ENCODE data around the gene CRK. TPM values are rescaled to one million over a fixed set of nuclear protein-coding genes. Genes with fewer than 3 reads are reported as not detected.

Gene CRK
- total and polyA plus RNA-seq, 10 of the 15 experiments (the other 5 are each of a cell fraction or from before 2014, with no cell fraction given) = 11.1 to 23.8 (median 20.5) TPM

DNA sequence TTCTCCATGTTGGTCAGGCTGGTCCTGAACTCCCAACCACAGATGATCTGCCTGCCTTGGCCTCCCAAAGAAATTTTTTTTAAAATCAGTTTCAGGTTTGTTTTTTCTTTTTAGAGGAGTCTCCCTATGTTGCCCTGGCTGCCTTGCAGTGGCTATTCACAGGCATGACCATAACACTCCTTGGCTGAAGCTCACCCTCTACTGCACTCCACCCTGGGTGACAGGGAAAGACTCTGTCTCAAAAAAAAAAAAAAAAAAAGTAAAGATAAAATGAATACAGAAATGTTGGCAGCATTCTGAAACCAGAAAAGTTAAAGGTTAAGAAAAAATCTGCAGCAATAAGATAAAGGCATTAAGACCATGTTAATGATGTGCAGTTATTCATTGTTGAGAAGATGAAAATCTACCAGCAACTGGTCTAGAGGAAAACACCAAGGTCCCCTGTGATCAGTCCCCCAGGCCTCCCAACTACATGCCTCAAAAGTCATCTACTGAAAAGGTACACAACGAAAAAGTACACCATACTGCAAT, 71.1 kb downstream of the CRK start:
- Histone ChIP-seq H3K9me3 (replicated peaks; ENCODE audit: control insufficient read depth, insufficient read depth, low read length) (no peaks in the 10 kb centered on the region), H2AFZ (ENCODE audit: control insufficient read depth, low read depth, low read length) (no peak overlapping the region), H3K27ac (ENCODE audit: control insufficient read depth, insufficient read depth) (no peak overlapping the region), H3K27me3 (replicated peaks in 1 of 2; ENCODE audit: control insufficient read depth in 2 of 2, insufficient read depth in 2 of 2, low read length in 1 of 2) (no peaks in the 10 kb centered on the region), H3K79me2 (ENCODE audit: control insufficient read depth, insufficient read depth, low read length) (peaks cover 95% of the 10 kb centered on the region), H4K20me1 (ENCODE audit: control insufficient read depth, insufficient read depth) (peaks cover 13% of the 10 kb centered on the region), H3K4me2 (ENCODE audit: control insufficient read depth, insufficient read depth) (no peak overlapping the region), H3K9ac (ENCODE audit: control insufficient read depth, insufficient read depth, low read length) (no peak overlapping the region), H3K4me1 (ENCODE audit: control insufficient read depth, insufficient read depth, low read length) (peaks cover 17% of the 10 kb centered on the region), H3K4me3 (no peak overlapping the region), H3K36me3 (ENCODE audit: control insufficient read depth in 2 of 2, insufficient read depth in 2 of 2, low read length in 1 of 2) (peaks cover 3 to 15% of the 10 kb centered on the region in 2 experiments; a peak in 3 of 4 replicates)
- TF ChIP-seq MEF2B (IDR thresholded peaks at IDR 0.05; ENCODE audit: partially characterized antibody, poor library complexity, severe bottlenecking) (peak; percentile 51), SPI1 (IDR thresholded peaks at IDR 0.05; ENCODE audit: borderline replicate concordance, insufficient read depth, low read depth, low read length) (no peak)
- in situ Hi-C loops (cut with MboI) (no loop called here), intact Hi-C loops (cut with micrococcal nuclease; ENCODE audit: unreplicated experiment) (no loop called here)
- 0% methylated on average over 1 of the region's 1 CpG for WGBS (ENCODE audit: insufficient coverage, insufficient replicate concordance, low lambda C conversion rate, missing lambda C conversion rate)
- DNase-seq (ENCODE audit: low read depth, low spot score) (no peak), FAIRE-seq (no peak), ATAC-seq (no peak; the same call in 2 of the 3 replicates)
- ChIA-PET SMC1A (ENCODE audit: uncharacterized antibody, unreplicated experiment) (interaction anchor here (0.7 to 2.8 kb wide), 4 partner anchors 13 to 132 kb away, joined by 3 to 8 read pairs (median 4); partner anchors contain the start of genes INPP5K and YWHAE), POLR2A (interaction anchor here (0.6 to 1.4 kb wide), 4 partner anchors 10 to 194 kb away, joined by 4 to 6 read pairs (median 5); partner anchors contain the start of gene YWHAE), CTCF (interaction anchor here (0.6 to 1.5 kb wide), 4 partner anchors 8 to 131 kb away, joined by 3 to 4 read pairs (median 4); partner anchors contain the start of gene INPP5K), RAD21 (ENCODE audit: unreplicated experiment) (no interaction called here)
- BruUV-seq (replicated peaks) = no TSS peak

DNA sequence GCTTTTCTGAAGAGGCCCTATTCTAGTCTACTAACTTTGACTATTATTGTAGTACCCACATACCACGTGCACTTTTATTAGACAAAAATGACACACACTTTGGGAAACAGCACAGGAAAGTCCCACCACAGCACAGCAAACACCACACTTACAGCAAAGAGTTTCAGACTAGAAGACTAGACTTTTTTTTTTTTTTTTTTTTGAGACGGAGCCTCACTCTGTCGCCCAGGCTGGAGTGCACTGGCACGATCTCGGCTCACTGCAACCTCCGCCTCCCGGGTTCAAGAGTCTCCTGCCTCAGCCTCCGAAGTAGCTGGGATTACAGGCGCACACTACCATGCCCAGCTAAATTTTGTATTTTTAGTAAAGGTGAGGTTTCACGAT, 76.1 kb downstream of the CRK start:
- Histone ChIP-seq H3K27me3 (replicated peaks in 1 of 2; ENCODE audit: control insufficient read depth in 2 of 2, insufficient read depth in 2 of 2, low read length in 1 of 2) (no peaks in the 10 kb centered on the region), H3K79me2 (ENCODE audit: control insufficient read depth, insufficient read depth, low read length) (peaks cover 96% of the 10 kb centered on the region), H3K27ac (ENCODE audit: control insufficient read depth, insufficient read depth) (peak overlapping the region; percentile 58), H3K4me3 (peak overlapping the region; percentile 7; the same call in 1 of the 2 replicates), H2AFZ (ENCODE audit: control insufficient read depth, low read depth, low read length) (no peak overlapping the region), H3K9ac (ENCODE audit: control insufficient read depth, insufficient read depth, low read length) (no peak overlapping the region), H3K9me3 (replicated peaks; ENCODE audit: control insufficient read depth, insufficient read depth, low read length) (no peaks in the 10 kb centered on the region), H3K4me1 (ENCODE audit: control insufficient read depth, insufficient read depth, low read length) (peaks cover 63% of the 10 kb centered on the region), H4K20me1 (ENCODE audit: control insufficient read depth, insufficient read depth) (peaks cover 23% of the 10 kb centered on the region), H3K36me3 (ENCODE audit: control insufficient read depth in 2 of 2, insufficient read depth in 2 of 2, low read length in 1 of 2) (peaks cover 3 to 16% of the 10 kb centered on the region in 2 experiments; a peak in 3 of 4 replicates), H3K4me2 (ENCODE audit: control insufficient read depth, insufficient read depth) (peak overlapping the region; percentile 62)
- FAIRE-seq (peak; percentile 44), DNase-seq (ENCODE audit: low read depth, low spot score) (peak; percentile 74), ATAC-seq (peak; percentile 82)
- BruUV-seq (replicated peaks) = no TSS peak
- CTCF ChIA-PET = interaction anchor here (0.6 to 2.9 kb wide), 8 partner anchors 9 to 713 kb away, joined by 3 to 32 read pairs (median 6); partner anchors contain the start of gene INPP5K
- POLR2A ChIA-PET = interaction anchor here (0.6 to 3.3 kb wide), 11 partner anchors 8 to 1019 kb away, joined by 3 to 28 read pairs (median 5); partner anchors contain the start of gene YWHAE
- RAD21 ChIA-PET (ENCODE audit: unreplicated experiment) = interaction anchor here (1.0 to 3.1 kb wide), 4 partner anchors 11 to 136 kb away, joined by 3 to 24 read pairs (median 6); partner anchors contain the start of gene INPP5K
- intact Hi-C loops (cut with micrococcal nuclease; ENCODE audit: unreplicated experiment) = no loop called here
- SMC1A ChIA-PET (ENCODE audit: uncharacterized antibody, unreplicated experiment) = interaction anchor here (1.0 to 6.7 kb wide), 5 partner anchors 9 to 78 kb away, joined by 3 to 61 read pairs (median 18); no protein-coding TSS in a partner anchor
- 15% methylated on average over 6 of the region's 10 CpGs for WGBS (ENCODE audit: insufficient coverage, insufficient replicate concordance, low lambda C conversion rate, missing lambda C conversion rate)
- in situ Hi-C loops (cut with MboI) = no loop called here
- TF ChIP-seq CHD1 (IDR thresholded peaks at IDR 0.05; ENCODE audit: low read depth, low read length) (no peak), HDAC2 (IDR thresholded peaks at IDR 0.05) (no peak), KLF5 (IDR thresholded peaks at IDR 0.05; ENCODE audit: partially characterized antibody) (no peak), NFXL1 (IDR thresholded peaks at IDR 0.05; ENCODE audit: borderline replicate concordance) (no peak), RUNX3 (IDR thresholded peaks at IDR 0.05; ENCODE audit: low read length) (peak; percentile 69), SIX5 (IDR thresholded peaks at IDR 0.05; ENCODE audit: low read depth, low read length, severe bottlenecking) (no peak), EED (IDR thresholded peaks at IDR 0.05; ENCODE audit: low read depth) (0 out of 2 replicates have a peak, but pooled peaks have one; percentile 14), TAF1 (IDR thresholded peaks at IDR 0.05; ENCODE audit: borderline replicate concordance, low read depth, low read length) (no peak), ZNF592 (IDR thresholded peaks at IDR 0.05) (no peak), DPF2 (IDR thresholded peaks at IDR 0.05) (no peak), SIN3A (IDR thresholded peaks at IDR 0.05; ENCODE audit: low read depth, low read length) (no peak)
